DOHH2 (cell line): ENCODE measurements around the gene NEMF.
"Not testable (repeated sequence)": the region's sequence is repeated elsewhere in the genome, so short reads cannot be mapped to it uniquely, and the experiment has no call there.

Experiments used
- H3F3A ChIP-seq: fragments of 200-600 bp; sonication (generic), shearing (Covaris generic); 2 replicates; pipeline ENCODE4 v1.6.0; 2016; ENCODE audit warnings: antibody characterized with exemption, mild to moderate bottlenecking; ENCODE audit not compliant: control insufficient read depth, insufficient read depth
- H3K27ac ChIP-seq: fragments of 200-600 bp; sonication (generic); 2 replicates; pipeline ENCODE4 v1.5.1; 2014; ENCODE audit warnings: low read depth, mild to moderate bottlenecking, low read length, moderate library complexity
- H3K27me3 ChIP-seq: fragments of 200-600 bp; sonication (generic); 2 replicates; pipeline ENCODE4 v1.6.1; 2014; ENCODE audit warnings: mild to moderate bottlenecking, low read length, mixed read lengths; ENCODE audit not compliant: control insufficient read depth
- H3K36me3 ChIP-seq: fragments of 200-600 bp; sonication (generic); 2 replicates; pipeline ENCODE4 v1.6.1; 2014; ENCODE audit warnings: mild to moderate bottlenecking, low read length, moderate library complexity, mixed read lengths; ENCODE audit not compliant: control insufficient read depth
- H3K4me1 ChIP-seq: fragments of 200-600 bp; sonication (generic); 2 replicates; pipeline ENCODE4 v1.6.1; 2014; ENCODE audit warnings: mild to moderate bottlenecking, low read length, mixed read lengths; ENCODE audit not compliant: control insufficient read depth
- H3K4me2 ChIP-seq: fragments of 200-600 bp; sonication (generic); 2 replicates; pipeline ENCODE4 v1.6.0; 2014; ENCODE audit warnings: mild to moderate bottlenecking, low read length, moderate library complexity
- H3K4me3 ChIP-seq: fragments of 200-600 bp; sonication (generic); 2 replicates; pipeline ENCODE4 v1.5.1; 2014; ENCODE audit warnings: mild to moderate bottlenecking, low read length, mixed read lengths
- H3K79me2 ChIP-seq: fragments of 200-600 bp; sonication (generic); 2 replicates; pipeline ENCODE4 v1.6.1; 2014; ENCODE audit warnings: mild to moderate bottlenecking, low read length, mixed read lengths; ENCODE audit not compliant: control insufficient read depth
- H3K9me2 ChIP-seq: fragments of 200-600 bp; sonication (generic); replicated peaks from 2 replicates; pipeline ENCODE4 v1.6.1; 2014; ENCODE audit warnings: mild to moderate bottlenecking, low read length, mixed read lengths; ENCODE audit not compliant: control insufficient read depth
- H3K9me3 ChIP-seq: fragments of 200-600 bp; sonication (generic); 2 replicates; pipeline ENCODE4 v1.6.1; 2014; ENCODE audit warnings: antibody characterized with exemption, low read length, mixed read lengths; ENCODE audit not compliant: control insufficient read depth, insufficient read depth
- H4K20me1 ChIP-seq: fragments of 200-600 bp; sonication (generic); 2 replicates; pipeline ENCODE4 v1.6.0; 2014; ENCODE audit warnings: low read depth, mild to moderate bottlenecking, antibody characterized with exemption, low read length, moderate library complexity; ENCODE audit not compliant: control insufficient read depth, insufficient read depth
- CTCF ChIP-seq: fragments of 200-600 bp; sonication (generic); IDR thresholded peaks from one replicate; pipeline ENCODE4 v1.5.1; 2014; ENCODE audit warnings: antibody characterized with exemption, mild to moderate bottlenecking, low read depth, low read length; ENCODE audit not compliant: poor library complexity, severe bottlenecking
- EZH2phosphoT487 ChIP-seq: fragments of 200-600 bp; sonication (generic); IDR thresholded peaks from 2 replicates; pipeline ENCODE4 v1.6.1; 2017; ENCODE audit warnings: borderline replicate concordance, mild to moderate bottlenecking, antibody characterized with exemption, low read length, moderate library complexity, mixed read lengths

NEMF gene

GRCh38 chr14:49754570-49755097 lies 98.0 kb downstream of the NEMF start:
- no peaks in the 10 kb centered on the region for H3K9me2 ChIP-seq
- H3K27me3 ChIP-seq, result no peaks in the 10 kb centered on the region
- no peak overlapping the region for H3K4me2 ChIP-seq
- H3F3A ChIP-seq, result no peaks in the 10 kb centered on the region
- no peaks in the 10 kb centered on the region for H4K20me1 ChIP-seq
- no peaks in the 10 kb centered on the region for H3K9me3 ChIP-seq
- TF ChIP-seq CTCF, result no peak
- no peak for TF ChIP-seq EZH2phosphoT487
- H3K27ac ChIP-seq, result no peak overlapping the region
- H3K79me2 ChIP-seq, result no peaks in the 10 kb centered on the region
- H3K36me3 ChIP-seq, result no peaks in the 10 kb centered on the region
- H3K4me3 ChIP-seq, result no peak overlapping the region
- H3K4me1 ChIP-seq, result no peaks in the 10 kb centered on the region

GRCh38 chr14:49746476-49746875 lies 106.1 kb downstream of the NEMF start:
- not testable (repeated sequence) for H3K27ac ChIP-seq, H3K4me3 ChIP-seq, H3K9me3 ChIP-seq, H3K36me3 ChIP-seq, H3F3A ChIP-seq, H4K20me1 ChIP-seq, H3K4me2 ChIP-seq, H3K79me2 ChIP-seq, H3K9me2 ChIP-seq, H3K4me1 ChIP-seq, H3K27me3 ChIP-seq

- Histone ChIP-seq H3K27ac (no peak overlapping the region), H3K4me1 (no peaks in the 10 kb centered on the region), H3K9me2 (no peaks in the 10 kb centered on the region), H3K36me3 (no peaks in the 10 kb centered on the region), H3K4me2 (no peak overlapping the region), H3K9me3 (no peaks in the 10 kb centered on the region), H4K20me1 (no peaks in the 10 kb centered on the region), H3F3A (no peaks in the 10 kb centered on the region), H3K4me3 (no peak overlapping the region), H3K27me3 (no peaks in the 10 kb centered on the region), H3K79me2 (no peaks in the 10 kb centered on the region)
- TF ChIP-seq CTCF (no peak), EZH2phosphoT487 (no peak)
Observed at GRCh38 chr14:49745191-49745590, 107.4 kb downstream of the NEMF start.

- not testable (repeated sequence) for H3K4me3 ChIP-seq, H3K9me2 ChIP-seq, H4K20me1 ChIP-seq, H3K27me3 ChIP-seq, H3K9me3 ChIP-seq, H3K4me1 ChIP-seq, H3K27ac ChIP-seq, H3K79me2 ChIP-seq, H3K4me2 ChIP-seq, H3K36me3 ChIP-seq, H3F3A ChIP-seq
Observed at GRCh38 chr14:49735669-49736068, 116.9 kb downstream of the NEMF start.
